GM12873 (cell line): ENCODE data around the gene EFEMP2.

Experiments
- CTCF ChIP-seq: IDR thresholded peaks from 2 replicates; pipeline ENCODE4 v1.5.1; 2012; ENCODE audit warnings: low read depth, mild to moderate bottlenecking, moderate library complexity, low read length, control low read depth; ENCODE audit not compliant: insufficient read depth; ENCODE audit errors: missing control alignments

EFEMP2 gene

GRCh38 chr11:65872586-65873317 lies at the start of gene EFEMP2:
Gene EFEMP2, minus strand, starts transcription at chr11:65872800. Its CDS starts 446 bp downstream, at chr11:65872354.
- no peak for TF ChIP-seq CTCF

- TF ChIP-seq CTCF = no peak
Measured at GRCh38 chr11:65921876-65922275, 49.3 kb upstream of the EFEMP2 start.

- TF ChIP-seq CTCF = no peak
Measured at GRCh38 chr11:65921033-65921555, 48.5 kb upstream of the EFEMP2 start.

- TF ChIP-seq CTCF = no peak
Measured at GRCh38 chr11:65920372-65920802, 47.8 kb upstream of the EFEMP2 start.

- no peak for TF ChIP-seq CTCF
Measured at GRCh38 chr11:65919573-65920371, 47.2 kb upstream of the EFEMP2 start.

GRCh38 chr11:65919141-65919572 lies 46.6 kb upstream of the EFEMP2 start, which contains the start of gene DRAP1:
Gene DRAP1, plus strand, starts transcription at chr11:65919426. Its CDS starts 76 bp downstream, at chr11:65919502.
- no peak for TF ChIP-seq CTCF
